GM12892 (cell line): Measurements from ENCODE around the gene GABRG3.

Experiments
- POLR2A ChIP-seq: IDR thresholded peaks from 2 replicates; pipeline ENCODE4 v1.6.1; 2011; ENCODE audit warnings: low read depth, low read length, control low read depth
- POLR2AphosphoS5 ChIP-seq: IDR thresholded peaks from 2 replicates; pipeline ENCODE4 v1.6.1; 2011; ENCODE audit warnings: low read depth, low read length, control low read depth
- TAF1 ChIP-seq: IDR thresholded peaks from 2 replicates; pipeline ENCODE4 v1.6.1; 2011; ENCODE audit warnings: low read depth, mild to moderate bottlenecking, control low read depth, low read length, borderline replicate concordance

DNA sequence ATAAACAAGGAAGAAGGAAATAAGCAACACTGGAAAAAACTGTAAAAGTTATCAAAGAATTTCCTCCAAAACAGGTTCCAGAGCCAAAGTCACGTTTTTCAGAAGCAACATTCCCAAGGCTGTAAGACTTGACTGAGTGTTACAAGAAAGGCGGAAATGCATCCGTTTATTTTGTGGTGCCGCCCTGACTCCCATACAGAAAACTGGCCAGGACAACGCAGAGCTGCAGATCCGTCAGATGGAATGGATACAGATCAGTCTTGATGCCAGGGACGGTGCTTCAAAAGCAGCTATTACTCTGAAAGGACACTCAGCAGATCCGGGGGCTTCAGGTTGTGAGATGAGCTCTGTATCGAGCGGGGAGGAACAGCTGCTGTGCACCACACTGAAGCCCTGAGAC, 83.4 kb downstream of the GABRG3 start:
- TF ChIP-seq POLR2AphosphoS5 (no peak), POLR2A (no peak), TAF1 (no peak)
